ENCODE results near the gene GCH1.
"Not testable (repeated sequence)": the region's sequence is repeated elsewhere in the genome, so short reads cannot be mapped to it uniquely, and the experiment has no call there.

Gene GCH1, protein sequence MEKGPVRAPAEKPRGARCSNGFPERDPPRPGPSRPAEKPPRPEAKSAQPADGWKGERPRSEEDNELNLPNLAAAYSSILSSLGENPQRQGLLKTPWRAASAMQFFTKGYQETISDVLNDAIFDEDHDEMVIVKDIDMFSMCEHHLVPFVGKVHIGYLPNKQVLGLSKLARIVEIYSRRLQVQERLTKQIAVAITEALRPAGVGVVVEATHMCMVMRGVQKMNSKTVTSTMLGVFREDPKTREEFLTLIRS

DNA sequence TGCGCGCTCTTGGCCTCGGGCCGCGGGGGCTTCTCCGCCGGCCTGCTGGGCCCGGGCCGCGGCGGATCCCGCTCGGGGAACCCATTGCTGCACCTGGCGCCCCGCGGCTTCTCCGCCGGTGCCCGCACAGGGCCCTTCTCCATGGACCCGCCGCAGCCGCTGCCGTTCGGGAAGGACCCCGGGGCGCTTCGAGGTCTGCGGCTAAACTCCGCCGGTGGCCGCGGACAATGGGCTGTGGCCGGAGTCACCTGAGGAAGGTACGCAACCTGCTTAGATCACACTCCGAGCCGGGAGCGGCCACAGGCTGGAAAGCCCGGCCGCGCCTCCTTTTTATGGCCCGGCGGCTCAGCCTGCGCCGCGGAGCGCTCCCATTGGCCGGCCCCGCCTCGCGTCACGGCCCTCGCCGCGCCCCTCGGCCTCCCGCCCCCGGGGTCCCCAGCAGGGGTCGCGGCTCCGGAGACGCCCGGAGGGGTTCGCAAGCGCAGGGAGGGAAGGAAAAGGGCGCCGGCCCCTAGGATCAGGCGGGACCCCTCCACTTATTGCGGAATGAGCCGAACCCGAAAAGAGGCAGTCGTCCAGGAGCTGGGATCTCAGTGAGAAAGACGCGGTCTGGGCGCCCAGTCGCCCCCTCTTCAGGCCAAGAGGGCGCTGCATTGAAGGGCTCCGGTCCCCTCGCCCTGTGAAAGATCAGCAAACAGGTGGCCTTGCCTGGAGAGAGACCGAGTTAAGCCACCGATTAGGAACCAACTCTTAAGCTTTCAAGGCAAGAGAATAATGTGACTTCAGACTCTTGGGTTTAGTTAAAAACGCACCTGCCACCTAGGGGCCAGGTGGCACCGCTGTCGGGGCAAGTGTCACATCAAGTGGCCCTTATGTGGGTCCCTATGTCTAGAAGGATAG is at the start of gene GCH1:
Gene GCH1, minus strand, starts transcription at position 306 of the 900 bp plus-strand sequence. Its CDS starts 163 bp downstream, at position 143.
- DNase-seq = peak; percentile 91

DNA sequence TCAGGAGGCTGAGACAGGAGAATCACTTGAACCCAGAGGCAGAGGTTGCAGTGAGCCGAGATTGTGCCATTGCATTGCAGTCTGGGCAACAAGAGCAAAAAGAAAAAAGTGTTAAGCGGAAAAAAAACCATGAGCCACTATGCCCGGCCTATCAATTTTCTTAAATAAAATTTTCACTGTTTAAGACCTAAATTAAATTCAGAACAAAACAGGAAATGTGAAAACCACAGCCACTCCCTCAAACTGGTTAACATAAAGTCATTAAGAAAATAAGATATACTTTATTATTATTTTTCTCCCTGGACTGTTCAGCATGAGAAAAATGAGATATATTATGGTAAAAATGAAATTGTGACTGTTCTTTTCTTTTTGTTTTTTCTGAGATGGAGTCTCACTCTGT is 44.6 kb upstream of the GCH1 start:
- no peak for DNase-seq

DNA sequence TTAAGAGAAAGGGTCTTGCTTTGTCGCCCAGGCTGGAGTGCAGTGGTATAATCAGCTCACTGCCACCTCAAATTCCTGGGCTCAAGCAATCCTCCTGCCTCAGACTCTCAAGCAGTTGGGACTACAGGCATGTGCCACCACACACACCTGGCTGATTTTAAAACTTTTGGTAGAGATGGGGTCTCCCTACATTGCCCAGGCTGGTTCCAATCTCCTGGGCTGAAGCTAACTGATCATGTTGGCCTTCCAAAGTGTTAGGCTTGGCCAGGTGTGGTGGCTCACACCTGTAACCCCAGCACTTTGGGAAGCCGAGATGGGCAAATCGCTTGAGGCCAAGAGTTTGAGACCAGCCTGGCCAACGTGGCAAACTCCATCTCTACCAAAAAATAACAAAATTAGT is 43.9 kb upstream of the GCH1 start:
- no peak for DNase-seq

DNA sequence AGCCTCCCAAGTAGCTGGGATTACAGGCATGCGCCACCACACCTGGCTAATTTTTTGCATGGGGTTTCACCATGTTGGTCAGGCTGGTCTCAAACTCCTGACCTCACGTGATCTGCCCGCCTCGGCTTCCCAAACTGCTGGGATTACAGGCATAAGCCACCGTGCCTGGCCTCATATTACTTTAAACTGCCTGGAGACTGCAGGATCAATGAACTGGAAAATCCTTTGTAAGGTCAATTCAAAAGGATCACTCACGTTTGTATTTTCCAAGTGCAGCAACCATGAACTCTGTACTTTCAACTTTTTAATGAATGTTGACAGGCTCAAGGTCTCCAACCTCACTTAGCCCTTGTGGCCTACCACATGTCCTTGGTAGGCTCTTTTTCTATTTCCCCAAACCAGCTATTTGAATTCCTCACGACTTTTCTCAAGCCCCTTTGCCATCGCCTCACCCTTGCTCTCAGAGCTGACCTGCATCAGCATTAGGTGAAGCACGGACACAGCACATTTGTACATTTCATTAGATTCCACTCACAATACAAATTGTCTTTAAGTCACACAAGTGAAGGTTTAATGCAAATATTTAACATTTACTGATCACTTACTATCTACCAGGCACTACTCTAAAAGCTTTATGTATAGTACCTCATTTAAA is 42.2 kb upstream of the GCH1 start:
- no peak for DNase-seq

DNA sequence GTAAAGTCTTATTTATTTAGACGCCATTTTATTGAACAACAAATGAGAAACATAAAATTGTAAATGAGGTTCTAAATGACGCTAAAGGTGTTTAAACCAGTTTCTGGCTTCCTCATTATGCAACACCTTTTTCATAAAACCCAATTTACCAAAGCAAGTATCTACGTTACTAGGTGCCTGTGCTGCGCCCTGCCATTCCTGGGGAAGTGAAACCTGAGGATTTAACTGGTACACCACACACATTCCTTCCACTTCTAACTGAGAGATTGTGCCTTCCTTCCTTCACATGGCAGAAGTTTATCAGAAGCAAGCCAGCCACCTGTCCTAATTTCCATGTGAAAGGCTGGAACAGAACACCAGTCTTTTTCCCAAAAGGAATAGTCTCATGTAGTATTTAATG is 40.3 kb upstream of the GCH1 start:
- no peak for DNase-seq

DNA sequence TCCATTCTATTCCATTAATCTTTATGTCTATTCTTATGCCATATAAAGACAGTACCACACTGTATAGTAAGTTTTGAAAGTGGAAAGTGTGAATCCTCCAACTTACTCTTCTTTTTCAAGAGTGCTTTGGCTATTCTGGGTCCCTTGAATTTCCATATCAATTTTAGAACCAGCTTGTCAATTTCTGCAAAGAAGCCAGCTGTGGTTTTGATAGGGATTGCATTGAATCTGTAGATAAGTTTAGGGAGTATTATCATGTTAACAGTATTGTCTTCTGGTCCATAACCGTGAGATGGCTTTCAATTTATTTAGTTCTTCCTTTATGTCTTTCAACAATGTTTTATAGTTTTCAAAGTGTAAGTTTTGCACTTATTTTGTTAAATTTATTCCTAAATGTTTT is 34.2 kb upstream of the GCH1 start:
- no peak for DNase-seq

DNA sequence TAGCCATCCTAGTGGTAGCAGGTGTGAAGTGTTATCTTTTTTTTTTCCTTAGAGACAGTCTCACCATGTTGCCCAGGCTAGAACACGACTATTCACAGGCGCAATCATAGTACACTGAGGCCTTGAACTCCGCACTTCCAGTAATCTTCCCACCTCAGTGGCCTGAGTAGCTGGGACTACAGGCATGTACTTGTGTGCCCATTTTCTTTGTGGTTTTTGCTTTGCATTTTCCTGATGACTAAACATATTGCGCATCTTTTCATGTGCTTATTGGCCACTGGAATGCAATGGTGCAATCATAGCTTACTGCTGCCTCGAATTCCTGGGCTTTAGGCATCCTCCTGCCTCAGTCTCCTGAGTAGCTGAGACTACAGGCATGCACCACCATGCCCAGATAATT is 33.3 kb upstream of the GCH1 start:
- no peak for DNase-seq

DNA sequence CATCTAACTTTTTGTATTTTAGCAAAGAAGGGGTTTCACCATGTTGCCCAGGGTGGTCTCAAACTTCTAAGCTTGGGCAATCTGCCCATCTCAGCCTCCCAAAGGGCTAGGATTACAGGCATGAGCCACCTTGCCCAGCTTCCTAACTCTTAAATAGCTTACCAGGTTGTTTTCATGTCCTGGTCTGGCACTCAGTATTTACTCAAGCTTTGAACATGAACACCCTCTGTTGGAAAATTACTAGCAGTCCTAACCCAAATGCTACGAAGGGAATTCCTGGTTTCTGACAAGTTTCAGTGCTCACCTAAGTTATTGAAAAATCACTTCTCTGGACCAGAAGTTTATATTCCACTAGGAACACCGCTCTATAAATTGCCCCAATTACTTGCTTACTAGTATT is 32.5 kb upstream of the GCH1 start:
- DNase-seq = no peak

DNA sequence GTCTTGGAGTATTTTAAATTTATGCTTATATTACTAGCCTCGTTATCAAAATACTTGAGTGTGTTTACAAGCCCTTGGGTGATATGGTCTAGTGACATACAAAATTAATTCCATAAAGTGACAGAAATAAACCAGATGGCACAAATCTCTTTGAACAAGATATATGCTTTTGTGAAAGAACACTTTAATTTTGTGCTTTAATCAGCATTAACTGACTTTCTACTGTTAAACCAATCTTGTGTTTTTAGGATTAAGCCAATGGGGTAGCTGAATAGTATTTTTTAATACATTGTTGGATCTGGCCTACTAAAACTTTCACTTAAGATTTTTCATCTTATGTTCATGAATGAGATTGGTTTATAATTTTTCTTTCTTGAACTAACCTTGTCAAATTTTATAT is 30.4 kb upstream of the GCH1 start:
- no peak for DNase-seq

DNA sequence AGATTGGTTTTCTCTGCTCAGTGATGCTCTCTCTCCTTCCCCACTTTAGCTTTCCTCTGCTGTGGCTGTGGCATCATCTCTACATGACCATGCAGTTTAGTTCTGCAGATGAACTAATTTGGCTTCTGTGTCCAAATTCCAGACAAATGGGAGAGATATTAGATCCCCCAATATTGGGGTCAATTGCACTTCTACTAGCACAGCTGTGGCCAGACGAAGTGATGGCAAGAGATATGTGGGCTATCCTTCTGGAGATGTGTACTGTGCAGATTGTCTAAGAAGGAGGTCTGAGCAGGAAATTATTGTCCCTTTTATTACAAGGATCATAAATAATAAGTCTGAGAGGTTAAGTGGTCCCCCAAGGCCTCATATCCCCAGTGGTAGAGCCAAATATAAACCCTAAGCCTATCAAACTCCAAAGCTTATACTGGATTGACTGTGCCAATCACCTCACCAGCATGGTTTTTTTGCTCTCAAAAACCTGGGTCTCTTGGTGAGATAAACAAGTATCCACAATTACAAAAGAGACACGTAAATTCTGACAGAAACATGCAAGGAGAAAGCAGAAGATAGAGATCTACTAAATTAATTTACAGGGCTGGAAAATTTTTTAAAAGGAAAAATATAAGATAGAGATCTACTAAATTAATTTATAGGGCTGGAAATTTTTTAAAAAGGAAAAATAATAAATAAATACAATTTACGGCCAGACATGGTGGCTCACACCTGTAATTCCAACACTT is 29.1 kb upstream of the GCH1 start:
- DNase-seq = no peak

DNA sequence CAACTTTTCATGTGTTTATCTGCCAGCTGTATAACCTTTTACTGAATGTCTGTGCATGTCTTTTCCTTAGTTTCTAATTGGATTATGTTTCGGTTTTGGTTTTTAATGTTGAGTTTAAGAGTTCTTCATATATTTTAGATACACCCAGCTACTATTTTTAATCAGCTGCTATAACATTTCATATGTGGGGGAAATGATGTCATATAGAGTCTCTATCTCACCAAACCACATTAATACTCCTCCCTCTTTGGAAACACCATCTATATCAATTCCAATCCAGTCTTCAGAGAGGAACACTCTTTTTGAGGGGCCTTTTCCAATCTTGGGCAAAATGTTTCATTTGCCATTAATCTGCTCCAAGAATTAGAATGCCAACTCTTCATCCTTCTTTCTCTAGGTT is 28.5 kb upstream of the GCH1 start:
- DNase-seq = no peak

DNA sequence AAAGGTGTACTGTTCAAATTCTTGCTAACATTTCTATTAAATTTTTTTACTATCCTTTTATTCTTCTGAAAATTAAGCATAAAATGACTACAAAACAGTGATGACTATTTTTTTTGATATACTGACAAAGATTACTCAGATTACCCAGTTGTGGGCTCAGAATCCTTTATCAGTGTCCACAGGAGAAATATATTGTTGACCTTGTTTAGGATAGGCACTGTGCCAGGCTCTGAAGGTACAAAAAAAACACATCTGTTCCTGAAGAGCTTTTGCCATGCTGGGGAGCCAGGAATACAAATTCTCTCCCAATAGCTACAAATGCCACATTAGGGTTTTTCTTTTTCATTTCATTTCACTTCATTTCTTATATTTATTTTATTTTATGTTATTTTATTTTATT is 26.9 kb upstream of the GCH1 start:
- DNase-seq = no peak

DNA sequence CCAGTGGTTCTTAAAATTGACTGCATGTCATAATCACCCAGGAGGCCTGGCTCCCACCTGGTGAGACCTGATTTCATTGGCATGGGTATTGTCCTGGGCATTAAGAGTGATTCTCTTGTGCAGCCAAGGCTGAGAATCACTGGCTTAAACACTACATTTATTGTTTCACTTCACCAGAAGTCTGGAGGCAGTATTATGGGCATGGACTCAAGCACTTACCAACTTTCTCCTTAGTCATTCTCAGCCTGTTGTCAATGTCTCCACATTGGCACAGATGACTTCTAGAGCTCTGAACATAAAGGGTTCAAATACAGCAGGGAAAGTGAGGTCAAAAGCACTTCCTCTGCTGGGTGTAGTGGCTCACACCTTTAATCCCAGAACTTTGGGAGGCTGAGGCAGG is 25.6 kb upstream of the GCH1 start:
- DNase-seq = no peak

DNA sequence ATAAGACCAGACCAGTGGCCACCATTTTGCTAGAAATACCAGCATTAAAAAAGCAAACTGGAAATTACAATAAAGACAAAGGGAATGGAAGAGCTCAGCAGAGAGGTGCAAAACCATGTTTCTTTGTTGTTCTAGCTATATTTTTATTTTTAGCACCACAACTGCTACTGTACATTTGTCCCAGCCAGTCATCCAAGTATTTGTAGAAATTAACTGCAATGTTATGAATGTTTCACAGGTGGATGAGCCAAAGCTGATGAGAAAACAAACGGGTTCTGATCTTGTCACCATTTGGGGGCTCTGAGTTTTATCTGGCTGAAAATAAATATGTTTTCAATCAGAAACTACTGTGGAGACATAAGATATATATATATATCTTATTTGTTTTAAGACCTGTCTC is 24.9 kb upstream of the GCH1 start:
- no peak for DNase-seq

DNA sequence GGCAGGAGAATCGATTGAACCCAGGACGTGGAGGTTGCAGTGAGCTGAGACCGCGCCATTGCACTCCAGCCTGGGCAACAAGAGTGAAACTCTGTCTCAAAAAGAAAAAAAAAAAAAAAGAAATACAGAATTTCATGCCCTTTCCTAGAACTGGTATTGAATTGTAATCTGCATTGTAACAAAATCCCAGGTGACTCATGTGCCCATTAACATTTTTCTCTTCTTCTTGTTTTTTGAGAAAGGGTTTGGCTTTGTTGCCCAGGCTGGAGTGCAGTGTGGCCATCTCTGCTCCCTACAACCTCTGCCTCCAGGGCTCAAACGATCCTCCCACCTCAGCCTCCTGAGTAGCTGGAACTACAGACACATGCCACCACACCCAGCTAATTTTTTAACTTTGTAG is 23.9 kb upstream of the GCH1 start:
- DNase-seq = not testable (repeated sequence)

DNA sequence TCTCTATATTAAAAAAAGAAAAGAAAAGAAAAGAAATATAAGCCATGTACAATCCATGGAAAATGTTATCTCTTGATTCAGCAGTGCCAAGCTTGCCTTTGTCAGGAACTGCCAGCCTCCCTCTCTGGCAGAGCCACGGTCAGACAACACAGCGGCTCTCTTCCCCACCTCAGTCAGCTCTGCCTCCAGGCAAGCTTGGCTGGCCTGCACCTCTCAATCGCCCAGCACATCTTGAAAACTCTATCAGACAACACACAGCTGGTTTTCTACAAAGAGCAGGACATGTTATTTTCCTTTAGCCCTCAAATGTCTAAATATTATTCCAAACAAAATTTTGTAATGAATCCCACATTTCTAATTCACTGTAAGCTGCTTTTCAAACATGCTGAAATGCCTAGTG is 20.0 kb upstream of the GCH1 start:
- no peak for DNase-seq

DNA sequence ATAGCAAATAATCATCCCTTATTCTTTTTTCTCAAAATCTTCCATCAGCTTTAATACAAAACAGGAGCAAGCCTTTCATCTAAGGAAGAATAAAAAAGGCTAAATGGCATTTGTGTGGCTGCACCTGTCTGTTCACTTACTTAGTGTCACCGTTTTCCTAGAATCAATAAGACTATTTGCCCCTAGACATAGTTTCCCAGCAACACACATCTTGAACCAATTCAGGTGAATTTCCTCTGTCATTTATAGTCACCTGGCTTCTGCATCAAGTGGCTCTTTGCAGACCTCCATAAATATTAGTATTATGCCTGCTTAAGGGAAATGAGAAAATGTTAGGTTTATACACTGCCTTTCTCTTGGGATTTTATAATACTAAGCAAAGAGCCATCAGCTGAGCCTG is 17.4 kb upstream of the GCH1 start:
- no peak for DNase-seq

DNA sequence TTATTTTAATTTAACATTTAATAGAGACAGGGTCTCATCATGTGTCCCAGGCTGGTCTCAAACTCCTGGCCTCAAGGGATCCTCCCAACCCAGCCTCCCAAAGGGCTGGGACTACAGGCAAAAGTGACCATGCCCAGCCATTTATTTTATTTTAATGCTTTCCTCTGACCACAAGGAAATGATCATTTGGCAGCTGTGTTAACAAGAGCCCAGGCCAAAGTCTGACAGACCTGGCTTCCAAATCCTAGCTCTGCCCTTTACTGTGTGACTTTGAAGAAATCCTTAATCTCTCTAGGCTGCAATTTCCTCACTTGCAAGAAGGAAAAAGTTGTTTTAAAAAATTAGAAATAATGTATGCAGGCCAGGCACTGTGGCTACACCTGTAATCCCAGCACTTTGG is 16.7 kb upstream of the GCH1 start:
- no peak for DNase-seq

DNA sequence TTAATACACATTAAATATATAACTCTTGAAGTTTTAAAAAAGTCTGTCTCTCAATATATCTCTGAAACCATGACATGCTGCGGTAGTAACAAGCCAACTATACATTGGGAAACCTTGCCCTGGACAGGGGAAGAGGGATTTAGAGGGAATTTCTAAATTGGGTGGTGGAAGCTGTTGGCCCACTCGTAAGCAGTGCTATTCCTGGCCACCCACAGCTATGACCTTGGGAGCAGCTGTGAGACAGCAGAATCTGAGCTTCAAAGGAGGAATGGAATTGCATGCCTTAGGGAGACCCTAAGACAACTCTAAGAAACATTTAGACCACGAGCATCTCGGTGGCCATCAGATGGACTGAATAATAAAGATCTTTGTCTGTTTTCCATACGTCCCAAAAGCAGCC is 15.8 kb upstream of the GCH1 start:
- no peak for DNase-seq

DNA sequence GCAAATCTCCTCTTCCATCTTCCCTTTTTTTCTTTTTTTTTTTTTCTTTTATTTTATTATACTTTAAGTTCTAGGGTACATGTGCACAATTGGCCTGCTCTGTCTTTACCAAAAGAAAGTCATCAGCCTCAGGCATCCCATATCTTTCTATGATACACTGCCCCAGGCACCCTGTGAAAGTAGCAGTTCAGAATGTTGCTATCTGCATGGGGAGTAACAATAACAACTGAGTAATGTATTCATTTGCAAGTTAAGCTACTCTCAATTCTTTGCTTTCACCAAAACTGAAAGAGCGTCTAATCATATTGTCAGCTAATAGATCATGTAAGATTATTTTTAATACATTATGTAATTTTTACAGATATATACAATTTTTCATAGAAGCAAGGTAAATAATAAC is 13.5 kb upstream of the GCH1 start:
- DNase-seq = no peak

DNA sequence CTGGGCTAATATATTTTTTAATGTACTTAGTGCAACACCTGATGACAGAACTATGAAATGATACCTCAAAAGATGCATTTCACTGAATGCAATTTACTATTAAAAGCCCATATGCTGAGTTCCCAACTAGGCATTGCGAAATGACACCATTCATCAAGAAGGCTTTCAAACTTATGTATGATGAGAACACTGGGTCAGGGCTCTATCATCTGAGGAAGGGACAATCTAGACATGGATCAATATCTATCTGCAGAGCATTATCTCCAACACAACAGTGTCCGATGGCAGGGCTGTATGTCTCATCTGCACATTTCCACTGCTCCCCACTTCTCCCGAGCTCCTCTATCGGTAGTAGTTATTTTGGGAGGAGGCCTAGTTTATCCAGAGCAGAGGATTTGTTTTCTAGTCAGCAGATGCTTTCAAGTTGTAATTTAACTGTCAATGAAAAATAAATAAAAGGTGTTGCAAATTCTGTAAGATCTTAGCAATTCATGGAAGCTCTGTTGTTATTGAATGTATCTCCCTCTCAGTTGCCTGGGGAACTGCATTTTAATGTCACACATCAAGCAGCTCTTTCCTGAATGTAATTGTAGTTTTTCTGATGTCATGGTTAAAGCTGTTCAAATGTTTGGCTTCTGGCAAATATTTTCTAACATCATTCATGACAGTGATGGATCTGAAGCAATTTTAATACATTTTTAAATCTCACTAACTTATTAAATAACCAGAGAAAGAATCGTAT is 7.4 kb upstream of the GCH1 start:
- DNase-seq = no peak

DNA sequence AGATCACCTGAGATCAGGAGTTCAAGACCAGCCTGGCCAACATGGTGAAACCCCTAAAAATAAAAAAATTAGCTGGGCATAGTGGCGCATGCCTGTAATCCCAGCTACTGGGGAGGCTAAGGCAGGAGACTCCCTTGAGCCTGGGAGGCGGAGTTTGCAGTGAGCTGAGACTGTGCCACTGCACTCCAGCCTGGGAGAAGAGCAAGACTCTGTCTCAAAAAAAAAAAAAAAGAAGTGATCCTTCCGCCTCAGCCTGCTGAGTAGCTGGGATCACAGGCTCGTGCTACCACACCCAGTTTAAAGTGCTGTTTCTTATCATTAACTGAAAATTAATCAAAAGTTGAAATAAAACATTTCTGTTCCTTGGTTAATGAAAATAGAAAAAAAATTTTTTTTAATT is 6.3 kb upstream of the GCH1 start:
- not testable (repeated sequence) for DNase-seq

DNA sequence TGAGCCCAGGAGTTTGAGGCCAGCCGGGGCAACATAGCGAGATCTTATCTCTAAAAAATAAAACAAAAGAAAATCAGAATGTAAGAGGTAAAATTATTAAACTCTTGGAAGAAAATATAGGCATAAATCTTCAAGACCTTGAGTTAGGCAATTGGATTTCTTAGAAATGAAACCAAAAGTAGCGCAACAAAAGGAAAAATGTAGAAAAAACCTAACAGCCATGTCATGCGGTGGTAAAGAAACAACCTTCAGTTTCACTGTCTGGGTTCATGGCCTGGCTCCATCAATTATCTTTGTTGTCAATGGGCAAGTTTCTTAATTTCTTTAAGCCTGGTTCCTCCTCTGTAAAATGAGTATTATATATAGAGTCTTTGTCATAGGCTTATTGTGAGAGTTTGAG is 5.6 kb upstream of the GCH1 start:
- DNase-seq = no peak
